SK-N-SH treated with all-trans-retinoic acid at 6 μM for 48 hours (cell line): ENCODE data around the gene PPP1CC.

ENCODE experiments used
- ATAC-seq: fragments of 200-7000 bp; cut with Tn5 transposase; 3 replicates; pipeline ENCODE4 v1.9.1; 2020; ENCODE audit warnings: mild to moderate bottlenecking, moderate library complexity
- ARNTL ChIP-seq: fragments of 450-650 bp; formaldehyde crosslinking; IDR thresholded peaks from 2 replicates; pipeline ENCODE4 v1.5.0; 2020; ENCODE audit warnings: low read depth, mild to moderate bottlenecking, moderate library complexity, borderline replicate concordance
- BACH2 ChIP-seq: fragments of 250-450 bp; sonication (Bioruptor Pico); IDR thresholded peaks from 2 replicates; pipeline ENCODE4 v1.9.0; 2021; ENCODE audit warnings: mild to moderate bottlenecking, borderline replicate concordance
- CREB5 ChIP-seq: fragments of 250-450 bp; sonication (Bioruptor Pico); IDR thresholded peaks from 2 replicates; pipeline ENCODE4 v1.5.1; 2020; ENCODE audit warnings: low read depth, mild to moderate bottlenecking, moderate library complexity
- CSDC2 ChIP-seq: fragments of 250-450 bp; sonication (Bioruptor Pico); IDR thresholded peaks from 2 replicates; pipeline ENCODE4 v1.5.0; 2020; ENCODE audit warnings: mild to moderate bottlenecking, moderate library complexity
- ESRRG ChIP-seq: fragments of 250-450 bp; sonication (Bioruptor Pico); IDR thresholded peaks from 2 replicates; pipeline ENCODE4 v1.6.1; 2021; ENCODE audit warnings: mild to moderate bottlenecking
- GLIS3 ChIP-seq: fragments of 250-450 bp; sonication (Bioruptor Pico); IDR thresholded peaks from 2 replicates; pipeline ENCODE4 v1.5.0; 2020; ENCODE audit warnings: mild to moderate bottlenecking, moderate library complexity
- ISL1 ChIP-seq: fragments of 250-450 bp; sonication (Bioruptor Pico); IDR thresholded peaks from 2 replicates; pipeline ENCODE4 v2.1.2; 2022; ENCODE audit warnings: mild to moderate bottlenecking, moderate library complexity
- OSR1 ChIP-seq: fragments of 250-450 bp; sonication (Bioruptor Pico); IDR thresholded peaks from 2 replicates; pipeline ENCODE4 v1.8.0; 2022; ENCODE audit warnings: moderate library complexity, mild to moderate bottlenecking, inconsistent platforms
- PPARA ChIP-seq: fragments of 250-450 bp; sonication (Bioruptor Pico); IDR thresholded peaks from 2 replicates; pipeline ENCODE4 v1.5.0; 2020; ENCODE audit warnings: mild to moderate bottlenecking, borderline replicate concordance
- RARB ChIP-seq: fragments of 250-450 bp; sonication (Bioruptor Pico); IDR thresholded peaks from 2 replicates; pipeline ENCODE4 v1.8.0; 2021; ENCODE audit warnings: mild to moderate bottlenecking, moderate library complexity
- SNAI2 ChIP-seq: fragments of 250-450 bp; sonication (Bioruptor Pico); IDR thresholded peaks from 2 replicates; pipeline ENCODE4 v1.5.0; 2020; ENCODE audit warnings: mild to moderate bottlenecking, moderate library complexity
- TCF4 ChIP-seq: fragments of 250-450 bp; sonication (Bioruptor Pico); IDR thresholded peaks from 2 replicates; pipeline ENCODE4 v1.8.0; 2021; ENCODE audit warnings: mild to moderate bottlenecking, moderate library complexity, borderline replicate concordance
- TOX ChIP-seq: fragments of 250-450 bp; sonication (Bioruptor Pico); IDR thresholded peaks from 2 replicates; pipeline ENCODE4 v1.8.0; 2021; ENCODE audit warnings: mild to moderate bottlenecking, moderate library complexity, borderline replicate concordance
- ZC3H10 ChIP-seq: fragments of 250-450 bp; sonication (Bioruptor Pico); IDR thresholded peaks from 2 replicates; pipeline ENCODE4 v1.5.1; 2021; ENCODE audit warnings: mild to moderate bottlenecking, moderate library complexity
- ZFP3 ChIP-seq: fragments of 250-450 bp; sonication (Bioruptor Pico); IDR thresholded peaks from 2 replicates; pipeline ENCODE4 v1.5.0; 2020; ENCODE audit warnings: mild to moderate bottlenecking, moderate library complexity
- ZFP30 ChIP-seq: fragments of 450-650 bp; formaldehyde crosslinking; IDR thresholded peaks from 2 replicates; pipeline ENCODE4 v1.5.0; 2022; ENCODE audit warnings: mild to moderate bottlenecking, moderate library complexity
- ZNF565 ChIP-seq: fragments of 450-650 bp; formaldehyde crosslinking; conservative IDR thresholded peaks from 2 replicates; pipeline ENCODE4 v1.5.0; 2020; ENCODE audit warnings: low read depth, mild to moderate bottlenecking, moderate library complexity
- ZNF70 ChIP-seq: fragments of 450-650 bp; formaldehyde crosslinking; IDR thresholded peaks from 2 replicates; pipeline ENCODE4 v1.5.0; 2020; ENCODE audit warnings: mild to moderate bottlenecking, moderate library complexity
- ZNF8 ChIP-seq: fragments of 450-650 bp; formaldehyde crosslinking; IDR thresholded peaks from 2 replicates; pipeline ENCODE4 v1.5.0; 2020; ENCODE audit warnings: mild to moderate bottlenecking, moderate library complexity
- TF ChIP-seq, protein P1 (sequence below): fragments of 250-450 bp; sonication (Bioruptor Pico); IDR thresholded peaks from 2 replicates; pipeline ENCODE4 v1.8.0; 2020; ENCODE audit warnings: mild to moderate bottlenecking, moderate library complexity, borderline replicate concordance
- TF ChIP-seq, protein P2 (sequence below): fragments of 250-450 bp; sonication (Bioruptor Pico); IDR thresholded peaks from 2 replicates; pipeline ENCODE4 v1.5.1; 2021; ENCODE audit warnings: mild to moderate bottlenecking, moderate library complexity
- TF ChIP-seq, protein P3 (sequence below): fragments of 250-450 bp; sonication (Bioruptor Pico); IDR thresholded peaks from 2 replicates; pipeline ENCODE4 v1.8.0; 2021; ENCODE audit warnings: low read depth, mild to moderate bottlenecking, moderate library complexity, borderline replicate concordance

Gene PPP1CC

DNA sequence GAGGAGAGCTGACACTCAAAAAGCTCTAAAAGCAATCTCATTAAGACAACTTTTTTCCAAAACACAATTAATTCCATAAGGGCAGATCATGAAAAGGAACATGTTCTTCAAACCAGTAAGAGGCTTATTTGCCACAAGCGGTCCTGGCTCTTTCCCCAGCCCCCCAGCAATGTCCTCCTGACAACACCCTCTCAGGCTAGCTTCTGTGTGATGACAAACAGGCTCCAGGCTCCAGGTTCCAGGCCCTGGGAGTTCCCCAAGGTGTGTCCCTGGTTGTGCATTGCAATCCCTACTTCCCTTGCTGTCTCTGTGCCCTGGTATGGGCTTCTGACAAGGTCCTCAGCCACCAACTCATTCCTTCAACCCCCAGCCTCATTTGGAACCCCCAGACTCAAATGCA lies 62.7 kb downstream of the PPP1CC start:
- no peak for TF ChIP-seq RARB (CRISPR knock-in tag)
- no peak for TF ChIP-seq ARNTL (CRISPR knock-in tag)
- TF ChIP-seq, protein P1, sequence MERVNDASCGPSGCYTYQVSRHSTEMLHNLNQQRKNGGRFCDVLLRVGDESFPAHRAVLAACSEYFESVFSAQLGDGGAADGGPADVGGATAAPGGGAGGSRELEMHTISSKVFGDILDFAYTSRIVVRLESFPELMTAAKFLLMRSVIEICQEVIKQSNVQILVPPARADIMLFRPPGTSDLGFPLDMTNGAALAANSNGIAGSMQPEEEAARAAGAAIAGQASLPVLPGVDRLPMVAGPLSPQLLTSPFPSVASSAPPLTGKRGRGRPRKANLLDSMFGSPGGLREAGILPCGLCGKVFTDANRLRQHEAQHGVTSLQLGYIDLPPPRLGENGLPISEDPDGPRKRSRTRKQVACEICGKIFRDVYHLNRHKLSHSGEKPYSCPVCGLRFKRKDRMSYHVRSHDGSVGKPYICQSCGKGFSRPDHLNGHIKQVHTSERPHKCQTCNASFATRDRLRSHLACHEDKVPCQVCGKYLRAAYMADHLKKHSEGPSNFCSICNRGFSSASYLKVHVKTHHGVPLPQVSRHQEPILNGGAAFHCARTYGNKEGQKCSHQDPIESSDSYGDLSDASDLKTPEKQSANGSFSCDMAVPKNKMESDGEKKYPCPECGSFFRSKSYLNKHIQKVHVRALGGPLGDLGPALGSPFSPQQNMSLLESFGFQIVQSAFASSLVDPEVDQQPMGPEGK = no peak
- TF ChIP-seq ZNF8 (CRISPR knock-in tag) = no peak
- no peak for TF ChIP-seq ISL1 (CRISPR knock-in tag)
- no peak for TF ChIP-seq PPARA
- TF ChIP-seq BACH2 (CRISPR knock-in tag) = no peak
- no peak for TF ChIP-seq ESRRG (CRISPR knock-in tag)
- no peak for TF ChIP-seq CREB5
- no peak for ATAC-seq

DNA sequence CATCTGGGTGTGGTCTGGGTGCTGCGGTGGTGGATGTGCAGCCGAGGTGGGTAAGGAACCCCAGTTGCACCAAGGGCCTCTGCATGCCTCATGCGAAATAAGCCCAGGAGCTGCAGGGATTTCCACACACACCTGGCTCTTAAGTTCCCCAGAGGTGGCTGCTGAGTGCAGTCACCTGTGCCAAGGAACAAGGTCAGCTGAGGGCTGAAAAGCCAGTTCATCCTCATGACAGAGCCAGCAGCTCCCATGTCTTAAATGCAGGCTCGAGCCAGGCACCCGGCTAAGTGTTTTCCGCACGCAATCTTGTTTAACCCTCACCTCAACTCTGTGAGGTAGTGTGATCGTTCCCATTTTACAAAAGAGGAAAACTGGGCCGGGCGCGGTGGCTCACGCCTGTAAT lies 63.5 kb downstream of the PPP1CC start:
- TF ChIP-seq RARB (CRISPR knock-in tag) (no peak), ZFP3 (CRISPR knock-in tag) (no peak), ISL1 (CRISPR knock-in tag) (no peak), SNAI2 (CRISPR knock-in tag) (no peak), TCF4 (CRISPR knock-in tag) (no peak), ESRRG (CRISPR knock-in tag) (no peak), PPARA (no peak), BACH2 (CRISPR knock-in tag) (no peak), CREB5 (no peak), ARNTL (CRISPR knock-in tag) (no peak), GLIS3 (CRISPR knock-in tag) (no peak), CSDC2 (CRISPR knock-in tag) (no peak), ZFP30 (CRISPR knock-in tag) (no peak), OSR1 (CRISPR knock-in tag) (no peak), ZNF8 (CRISPR knock-in tag) (no peak), ZC3H10 (CRISPR knock-in tag) (no peak), TOX (CRISPR knock-in tag) (no peak)
- TF ChIP-seq, protein P1 = no peak
- TF ChIP-seq, protein P2, sequence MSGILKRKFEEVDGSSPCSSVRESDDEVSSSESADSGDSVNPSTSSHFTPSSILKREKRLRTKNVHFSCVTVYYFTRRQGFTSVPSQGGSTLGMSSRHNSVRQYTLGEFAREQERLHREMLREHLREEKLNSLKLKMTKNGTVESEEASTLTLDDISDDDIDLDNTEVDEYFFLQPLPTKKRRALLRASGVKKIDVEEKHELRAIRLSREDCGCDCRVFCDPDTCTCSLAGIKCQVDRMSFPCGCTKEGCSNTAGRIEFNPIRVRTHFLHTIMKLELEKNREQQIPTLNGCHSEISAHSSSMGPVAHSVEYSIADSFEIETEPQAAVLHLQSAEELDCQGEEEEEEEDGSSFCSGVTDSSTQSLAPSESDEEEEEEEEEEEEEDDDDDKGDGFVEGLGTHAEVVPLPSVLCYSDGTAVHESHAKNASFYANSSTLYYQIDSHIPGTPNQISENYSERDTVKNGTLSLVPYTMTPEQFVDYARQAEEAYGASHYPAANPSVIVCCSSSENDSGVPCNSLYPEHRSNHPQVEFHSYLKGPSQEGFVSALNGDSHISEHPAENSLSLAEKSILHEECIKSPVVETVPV (CRISPR knock-in tag) = no peak
- ATAC-seq = no peak

DNA sequence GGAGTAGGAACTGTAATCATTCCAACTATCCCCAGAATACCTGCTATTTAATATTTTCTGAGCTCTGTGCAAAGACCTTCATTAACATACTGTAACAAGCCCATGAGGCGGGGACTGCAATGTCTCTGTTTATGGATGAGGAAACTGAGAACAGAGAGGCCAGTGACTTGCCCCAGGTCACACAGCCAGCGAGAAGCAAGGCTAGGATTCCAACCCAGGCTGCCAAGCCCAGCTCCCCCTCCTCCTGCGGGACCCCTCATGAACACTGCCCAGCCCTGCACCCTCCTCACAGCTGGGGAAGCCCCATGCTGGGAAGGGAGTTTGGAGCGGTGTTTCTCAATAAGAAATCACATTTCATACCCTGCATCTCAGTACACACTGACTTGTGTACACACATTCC lies 64.7 kb downstream of the PPP1CC start:
- ATAC-seq = no peak
- TF ChIP-seq ZFP3 (CRISPR knock-in tag) (no peak), SNAI2 (CRISPR knock-in tag) (no peak), GLIS3 (CRISPR knock-in tag) (no peak), CSDC2 (CRISPR knock-in tag) (no peak), ZFP30 (CRISPR knock-in tag) (no peak), CREB5 (no peak), ZNF70 (no peak), ISL1 (CRISPR knock-in tag) (no peak), ZNF8 (CRISPR knock-in tag) (no peak), PPARA (no peak), ESRRG (CRISPR knock-in tag) (no peak), ZNF565 (CRISPR knock-in tag) (no peak), RARB (CRISPR knock-in tag) (no peak), OSR1 (CRISPR knock-in tag) (no peak), TOX (CRISPR knock-in tag) (no peak)
- TF ChIP-seq, protein P1 = no peak
- TF ChIP-seq, protein P3, sequence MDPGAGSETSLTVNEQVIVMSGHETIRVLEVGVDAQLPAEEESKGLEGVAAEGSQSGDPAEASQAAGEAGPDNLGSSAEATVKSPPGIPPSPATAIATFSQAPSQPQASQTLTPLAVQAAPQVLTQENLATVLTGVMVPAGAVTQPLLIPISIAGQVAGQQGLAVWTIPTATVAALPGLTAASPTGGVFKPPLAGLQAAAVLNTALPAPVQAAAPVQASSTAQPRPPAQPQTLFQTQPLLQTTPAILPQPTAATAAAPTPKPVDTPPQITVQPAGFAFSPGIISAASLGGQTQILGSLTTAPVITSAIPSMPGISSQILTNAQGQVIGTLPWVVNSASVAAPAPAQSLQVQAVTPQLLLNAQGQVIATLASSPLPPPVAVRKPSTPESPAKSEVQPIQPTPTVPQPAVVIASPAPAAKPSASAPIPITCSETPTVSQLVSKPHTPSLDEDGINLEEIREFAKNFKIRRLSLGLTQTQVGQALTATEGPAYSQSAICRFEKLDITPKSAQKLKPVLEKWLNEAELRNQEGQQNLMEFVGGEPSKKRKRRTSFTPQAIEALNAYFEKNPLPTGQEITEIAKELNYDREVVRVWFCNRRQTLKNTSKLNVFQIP (CRISPR knock-in tag) = no peak
- TF ChIP-seq, protein P2 (CRISPR knock-in tag) = no peak
